ENCODE measurements around the gene NCSTN. TPM values are rescaled to one million over a fixed set of nuclear protein-coding genes. Genes with fewer than 3 reads are reported as not detected.

Gene NCSTN
- total RNA-seq, 1 experiment from 2014 or later = 67.8 TPM

DNA sequence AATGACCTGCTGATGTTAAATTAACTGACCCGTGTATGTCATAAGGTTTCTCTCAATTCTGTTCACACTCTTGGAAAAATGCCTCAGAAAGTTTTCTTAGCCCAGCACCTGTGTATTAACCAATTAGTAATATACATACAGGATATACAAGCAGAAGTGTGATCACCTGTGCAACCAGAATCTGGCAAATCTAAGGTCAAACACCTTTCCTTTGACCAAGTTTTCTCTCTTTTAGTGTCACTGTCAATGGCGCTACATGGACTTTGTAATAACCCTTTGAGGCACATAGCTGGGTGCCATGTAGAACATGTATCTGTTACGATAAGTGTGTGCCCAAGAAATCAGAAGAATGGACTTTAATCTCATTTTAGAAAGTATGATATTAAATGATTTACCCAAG is 1.1 kb downstream of the NCSTN start:
- Mint-ChIP-seq H3K4me1 (peaks cover 25 to 26% of the 10 kb centered on the region in 2 experiments), H3K36me3 (ENCODE audit: insufficient read depth in 1 of 3, low read depth in 3 of 3) (peaks cover 5 to 44% (median 31%) of the 10 kb centered on the region in 3 experiments; a peak in 6 of 7 replicates), H3K27me3 (ENCODE audit: low read depth) (peaks cover 2% of the 10 kb centered on the region; the same call in 1 of the 2 replicates), H3K27ac (no peak overlapping the region; a peak in 1 of 7 replicates), H3K9me3 (peaks cover 0 to 3% of the 10 kb centered on the region in 2 experiments; a peak in 1 of 5 replicates), H3K4me3 (peak overlapping the region; percentile 99 to 100)
- DNase-seq = no peak
- no peak overlapping the region for H2BK20ac ChIP-seq (ENCODE audit: low read depth, low read length, poor library complexity, severe bottlenecking)
- peaks cover 7% of the 10 kb centered on the region for H3K23me2 ChIP-seq (ENCODE audit: insufficient read length, low read depth, low read length, poor library complexity, severe bottlenecking)
- no peak overlapping the region for H2BK15ac ChIP-seq (ENCODE audit: low read depth, low read length)
- no peak overlapping the region for H3K9ac ChIP-seq (ENCODE audit: extremely low read depth, insufficient read length, low read length)
- no peak overlapping the region for H3K4ac ChIP-seq (ENCODE audit: low read depth, low read length)
- no peak overlapping the region for H2BK120ac ChIP-seq (ENCODE audit: low read depth, low read length, poor library complexity, severe bottlenecking)
- no peak overlapping the region for H3K14ac ChIP-seq (ENCODE audit: insufficient read depth, low read length)
- H3K4me1 ChIP-seq (ENCODE audit: insufficient read depth, low read length) = no peaks in the 10 kb centered on the region
- peaks cover 12% of the 10 kb centered on the region; the same call in 1 of the 2 replicates for H3K79me2 ChIP-seq (ENCODE audit: insufficient read depth, low read length)
- H4K5ac ChIP-seq (ENCODE audit: insufficient read length, low read depth, low read length) = no peak overlapping the region
- H4K20me1 ChIP-seq (ENCODE audit: control insufficient read depth, insufficient read depth, insufficient read length) = no peaks in the 10 kb centered on the region
- peaks cover 9% of the 10 kb centered on the region for H3K79me1 ChIP-seq (ENCODE audit: insufficient read depth, low read depth, low read length, poor library complexity, severe bottlenecking)
- H3K9me3 ChIP-seq (ENCODE audit: control insufficient read depth, low read depth, low read length) = no peaks in the 10 kb centered on the region
- no peak overlapping the region for H3K56ac ChIP-seq (ENCODE audit: insufficient read length, low read depth, low read length)
- no peak overlapping the region for H3T11ph ChIP-seq (ENCODE audit: low read length)
- peak overlapping the region; percentile 95 for H3K4me2 ChIP-seq (ENCODE audit: insufficient read depth, insufficient read length, low read length)
- H2BK5ac ChIP-seq (ENCODE audit: insufficient read length, low read length) = no peak overlapping the region
- H2BK12ac ChIP-seq (ENCODE audit: insufficient read length, low read depth, low read length) = no peak overlapping the region
- TF ChIP-seq, protein P1, sequence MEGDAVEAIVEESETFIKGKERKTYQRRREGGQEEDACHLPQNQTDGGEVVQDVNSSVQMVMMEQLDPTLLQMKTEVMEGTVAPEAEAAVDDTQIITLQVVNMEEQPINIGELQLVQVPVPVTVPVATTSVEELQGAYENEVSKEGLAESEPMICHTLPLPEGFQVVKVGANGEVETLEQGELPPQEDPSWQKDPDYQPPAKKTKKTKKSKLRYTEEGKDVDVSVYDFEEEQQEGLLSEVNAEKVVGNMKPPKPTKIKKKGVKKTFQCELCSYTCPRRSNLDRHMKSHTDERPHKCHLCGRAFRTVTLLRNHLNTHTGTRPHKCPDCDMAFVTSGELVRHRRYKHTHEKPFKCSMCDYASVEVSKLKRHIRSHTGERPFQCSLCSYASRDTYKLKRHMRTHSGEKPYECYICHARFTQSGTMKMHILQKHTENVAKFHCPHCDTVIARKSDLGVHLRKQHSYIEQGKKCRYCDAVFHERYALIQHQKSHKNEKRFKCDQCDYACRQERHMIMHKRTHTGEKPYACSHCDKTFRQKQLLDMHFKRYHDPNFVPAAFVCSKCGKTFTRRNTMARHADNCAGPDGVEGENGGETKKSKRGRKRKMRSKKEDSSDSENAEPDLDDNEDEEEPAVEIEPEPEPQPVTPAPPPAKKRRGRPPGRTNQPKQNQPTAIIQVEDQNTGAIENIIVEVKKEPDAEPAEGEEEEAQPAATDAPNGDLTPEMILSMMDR (conservative IDR thresholded peaks at IDR 0.05) = no peak
- H2AK5ac ChIP-seq (ENCODE audit: insufficient read length, low read length) = no peak overlapping the region
- H3K18ac ChIP-seq (ENCODE audit: insufficient read length, low read depth, low read length) = no peak overlapping the region
- no peak overlapping the region for H3K23ac ChIP-seq (ENCODE audit: insufficient read length, low read depth, low read length)
- H3K27ac ChIP-seq (ENCODE audit: insufficient read length, low read depth, low read length) = no peak overlapping the region
- H2AFZ ChIP-seq (ENCODE audit: low read length) = no peak overlapping the region
- H3K27me3 ChIP-seq (ENCODE audit: insufficient read depth, low read length) = no peaks in the 10 kb centered on the region
- no peak overlapping the region for H4K91ac ChIP-seq (ENCODE audit: insufficient read length, low read depth, low read length)
- WGBS (ENCODE audit: extremely low coverage, insufficient read length, low lambda C conversion rate) = no CpG with 5 or more reads among the region's 3 CpGs
- no peak overlapping the region for H4K8ac ChIP-seq (replicated peaks; ENCODE audit: insufficient read length, low read depth, low read length)

Measured in H9 (cell line).